Neuronal stem cell (in vitro differentiated cells): Measurements from ENCODE around the gene IRAK1.
A peak's percentile ranks its signal among the peaks of the same experiment; 100 is the strongest.

Source experiments
- DNase-seq: peaks from one replicate; pipeline ENCODE4 v3.0.0-alpha.2; 2013; ENCODE audit warnings: low spot score
- H2AFZ ChIP-seq: one replicate; pipeline ENCODE4 v1.6.1; 2013; ENCODE audit warnings: mild to moderate bottlenecking, low read length, inconsistent platforms
- H2AK5ac ChIP-seq: 2 replicates; pipeline ENCODE4 v1.6.1; 2013; ENCODE audit warnings: low read depth, mild to moderate bottlenecking, inconsistent platforms, low read length, moderate library complexity, mixed read lengths
- H2BK120ac ChIP-seq: 2 replicates; pipeline ENCODE4 v1.6.1; 2013; ENCODE audit warnings: low read depth, mild to moderate bottlenecking, inconsistent platforms, low read length, moderate library complexity, mixed read lengths
- H2BK12ac ChIP-seq: one replicate; pipeline ENCODE4 v1.6.1; 2013; ENCODE audit warnings: low read length, inconsistent platforms
- H2BK15ac ChIP-seq: 2 replicates; pipeline ENCODE4 v1.6.1; 2013; ENCODE audit warnings: mild to moderate bottlenecking, low read length, inconsistent platforms, mixed read lengths
- H2BK5ac ChIP-seq: one replicate; pipeline ENCODE4 v1.6.1; 2013; ENCODE audit warnings: inconsistent platforms, mild to moderate bottlenecking, low read length, moderate library complexity
- H3K14ac ChIP-seq: one replicate; pipeline ENCODE4 v1.6.1; 2013; ENCODE audit warnings: low read length, inconsistent platforms
- H3K18ac ChIP-seq: 2 replicates; pipeline ENCODE4 v1.6.1; 2013; ENCODE audit warnings: low read length, inconsistent platforms
- H3K23ac ChIP-seq: 2 replicates; pipeline ENCODE4 v1.6.1; 2013; ENCODE audit warnings: low read depth, mild to moderate bottlenecking, mixed read lengths, low read length, inconsistent platforms; ENCODE audit not compliant: poor library complexity
- H3K27ac ChIP-seq: replicated peaks from 3 replicates; pipeline ENCODE4 v1.5.1; 2013; ENCODE audit warnings: low read length, inconsistent platforms
- H3K27me3 ChIP-seq, 3 experiments: 2 replicates each; pipeline ENCODE4 v1.6.1; 2013; ENCODE audit warnings: low read length in 3 of 3, mild to moderate bottlenecking in 2 of 3, inconsistent platforms in 1 of 3, low read depth in 1 of 3, mixed read lengths in 1 of 3, moderate library complexity in 1 of 3; ENCODE audit not compliant: control insufficient read depth in 3 of 3, insufficient read depth in 3 of 3
- H3K36me3 ChIP-seq, 2 donors: replicated peaks in 1 of 2; 2 replicates each; pipeline ENCODE4 v1.6.1; 2013; ENCODE audit warnings: low read length in 2 of 2; ENCODE audit not compliant: control insufficient read depth in 2 of 2, insufficient read depth in 2 of 2
- H3K4ac ChIP-seq: 2 replicates; pipeline ENCODE4 v1.6.1; 2013; ENCODE audit warnings: inconsistent platforms, mild to moderate bottlenecking, low read length, moderate library complexity
- H3K4me1 ChIP-seq, 2 donors: 1 replicate in 1 of 2; 2 replicates in 1 of 2; pipeline ENCODE4 v1.6.1; 2013; ENCODE audit warnings: low read length in 2 of 2, low read depth in 1 of 2; ENCODE audit not compliant: control insufficient read depth in 2 of 2, insufficient read depth in 1 of 2
- H3K4me2 ChIP-seq: one replicate; pipeline ENCODE4 v1.6.1; 2013; ENCODE audit warnings: mild to moderate bottlenecking, low read length, inconsistent platforms; ENCODE audit not compliant: insufficient read depth, poor library complexity, severe bottlenecking
- H3K4me3 ChIP-seq, 2 donors: 2 replicates each; pipeline ENCODE4 v1.5.1; 2013; ENCODE audit warnings: low read length in 2 of 2, mild to moderate bottlenecking in 2 of 2, inconsistent platforms in 1 of 2, moderate library complexity in 1 of 2
- H3K79me1 ChIP-seq: one replicate; pipeline ENCODE4 v1.6.1; 2013; ENCODE audit warnings: low read depth, mild to moderate bottlenecking, inconsistent platforms, low read length, moderate library complexity
- H3K9ac ChIP-seq: one replicate; pipeline ENCODE4 v1.6.1; 2013; ENCODE audit warnings: mild to moderate bottlenecking, low read depth, low read length, inconsistent platforms; ENCODE audit not compliant: poor library complexity
- H3K9me3 ChIP-seq, 2 donors: replicated peaks in 1 of 2; 2 replicates each; pipeline versions ENCODE3 to v1.6.1; 2013; ENCODE audit warnings: low read length in 2 of 2, mild to moderate bottlenecking in 2 of 2, inconsistent platforms in 1 of 2, low read depth in 1 of 2, mixed read lengths in 1 of 2, moderate library complexity in 1 of 2; ENCODE audit not compliant: control insufficient read depth in 2 of 2, insufficient read depth in 1 of 2
- H4K8ac ChIP-seq: one replicate; pipeline ENCODE4 v1.6.1; 2013; ENCODE audit warnings: low read depth, mild to moderate bottlenecking, inconsistent platforms, low read length, moderate library complexity
- H4K91ac ChIP-seq: one replicate; pipeline ENCODE4 v1.6.1; 2013; ENCODE audit warnings: low read length, low read depth, mild to moderate bottlenecking, inconsistent platforms; ENCODE audit not compliant: poor library complexity
- WGBS, 2 donors: extraction: QIAGEN DNeasy Blood & Tissue Kit; methylation state at CpG; one replicate each; pipeline ENCODE4 v1.1.7; 2013; ENCODE audit warnings: missing lambda C conversion rate in 2 of 2, mixed read lengths in 1 of 2; ENCODE audit not compliant: insufficient read length in 2 of 2, insufficient replicate concordance in 1 of 2; ENCODE audit errors: extremely low coverage in 2 of 2; 5-methylcytosine and 5-hydroxymethylcytosine counted together

Gene IRAK1

GRCh38 chrX:154016366-154017076, 3.2 kb downstream of the IRAK1 start:
- WGBS, 2 donors = no CpG with 5 or more reads among the region's 24 CpGs
- Histone ChIP-seq H3K9ac (no peak overlapping the region), H2BK12ac (no peak overlapping the region)

GRCh38 chrX:154015581-154016264, 4.0 kb downstream of the IRAK1 start:
- WGBS, 2 donors = no CpG with 5 or more reads among the region's 16 CpGs
- Histone ChIP-seq H3K23ac (no peak overlapping the region), H4K8ac (no peak overlapping the region), H2BK5ac (no peak overlapping the region), H3K4me3 (no peak overlapping the region), H2AFZ (no peak overlapping the region), H3K36me3 (peaks cover 2 to 54% of the 10 kb centered on the region in 2 donors), H3K9me3 (no peaks in the 10 kb centered on the region), H2BK12ac (no peak overlapping the region), H3K14ac (no peak overlapping the region), H3K27me3 (peaks cover 0 to 22% (median 0%) of the 10 kb centered on the region in 3 experiments), H3K27ac (no peak overlapping the region), H2AK5ac (no peak overlapping the region), H2BK120ac (no peak overlapping the region), H3K4ac (no peak overlapping the region), H3K79me1 (peaks cover 9% of the 10 kb centered on the region), H3K4me1 (peaks cover under 1 to 5% of the 10 kb centered on the region in 2 donors), H3K18ac (no peak overlapping the region), H3K9ac (peak overlapping the region; percentile 44), H3K4me2 (no peak overlapping the region), H2BK15ac (no peak overlapping the region), H4K91ac (no peak overlapping the region)
- DNase-seq = no peak

More at GRCh38 chrX:154016366-154017076, 3.2 kb downstream of the IRAK1 start:
- Histone ChIP-seq H2BK5ac (no peak overlapping the region), H3K4me3 (no peak overlapping the region), H3K9me3 (no peaks in the 10 kb centered on the region), H3K4me1 (peaks cover 4 to 9% of the 10 kb centered on the region in 2 donors), H3K79me1 (peaks cover 9% of the 10 kb centered on the region), H4K91ac (no peak overlapping the region), H3K36me3 (peaks cover 2 to 51% of the 10 kb centered on the region in 2 donors), H3K27ac (no peak overlapping the region), H3K4me2 (no peak overlapping the region), H2BK120ac (no peak overlapping the region), H3K23ac (no peak overlapping the region), H2AFZ (no peak overlapping the region), H4K8ac (no peak overlapping the region), H2AK5ac (no peak overlapping the region), H3K27me3 (peaks cover 0 to 24% (median 0%) of the 10 kb centered on the region in 3 experiments), H3K4ac (no peak overlapping the region), H3K14ac (no peak overlapping the region), H3K18ac (no peak overlapping the region), H2BK15ac (no peak overlapping the region)
- DNase-seq = no peak

DNA sequence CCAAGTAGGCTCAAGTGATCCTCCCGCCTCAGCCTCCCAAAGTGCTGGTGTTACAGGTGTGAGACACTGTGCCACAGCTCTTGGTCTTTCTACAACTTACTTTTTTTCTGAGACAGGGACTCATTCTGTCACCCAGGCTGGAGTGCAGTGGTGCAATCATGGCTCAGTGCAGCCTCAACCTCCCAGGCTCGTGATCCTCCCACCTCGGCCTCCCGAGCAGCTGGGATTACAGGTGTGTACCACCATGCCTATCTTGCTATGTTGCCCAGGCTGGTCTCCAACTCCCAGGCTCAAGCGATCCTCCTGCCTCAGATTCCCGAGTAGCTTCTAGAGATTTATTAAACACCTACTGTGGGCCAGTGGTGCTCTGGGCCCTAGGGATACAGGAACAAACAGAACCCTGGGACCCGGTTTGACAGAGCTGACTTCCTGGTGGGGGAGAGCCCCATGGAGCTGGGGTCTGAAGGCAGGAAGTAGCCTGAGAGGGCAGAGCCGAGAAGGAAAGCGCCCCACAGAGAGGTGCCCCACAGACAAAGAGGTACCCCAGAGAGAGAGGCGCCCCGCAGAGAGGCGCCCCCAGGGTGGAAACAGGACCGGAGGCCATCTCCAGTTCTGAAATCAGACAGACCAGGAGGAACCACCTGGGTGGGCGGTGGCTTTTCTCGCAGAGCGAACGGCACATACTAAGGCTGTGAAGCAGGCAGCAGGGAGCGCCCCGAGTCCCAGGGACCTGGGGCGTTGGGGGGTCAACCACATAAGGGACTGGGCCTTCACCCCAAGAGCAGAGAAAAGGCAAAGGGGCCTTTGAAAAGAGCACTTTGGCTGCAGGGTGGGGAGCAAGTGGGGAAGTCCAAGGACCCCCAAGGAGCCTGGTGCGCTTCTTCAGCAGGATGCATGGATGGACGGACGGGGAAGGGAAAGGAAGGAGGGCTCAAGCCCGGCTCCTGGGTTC, 5.0 kb downstream of the IRAK1 start:
- H4K91ac ChIP-seq = no peak overlapping the region
- DNase-seq = no peak
- H2AFZ ChIP-seq = no peak overlapping the region
- H2BK12ac ChIP-seq = no peak overlapping the region
- H3K4me3 ChIP-seq = no peak overlapping the region
- H2BK15ac ChIP-seq = no peak overlapping the region
- H3K18ac ChIP-seq = no peak overlapping the region
- H2BK120ac ChIP-seq = no peak overlapping the region
- no peaks in the 10 kb centered on the region for H3K9me3 ChIP-seq
- no peak overlapping the region for H3K14ac ChIP-seq
- peaks cover 9% of the 10 kb centered on the region for H3K79me1 ChIP-seq
- H4K8ac ChIP-seq = no peak overlapping the region
- H3K27ac ChIP-seq = no peak overlapping the region
- H3K4me2 ChIP-seq = no peak overlapping the region
- H3K4ac ChIP-seq = no peak overlapping the region
- H3K27me3 ChIP-seq = peaks cover 0 to 26% (median 0%) of the 10 kb centered on the region in 3 experiments
- no peaks in the 10 kb centered on the region for H3K4me1 ChIP-seq
- H2AK5ac ChIP-seq = no peak overlapping the region
- H2BK5ac ChIP-seq = no peak overlapping the region
- no peak overlapping the region for H3K23ac ChIP-seq
- no peak overlapping the region for H3K9ac ChIP-seq
- H3K36me3 ChIP-seq = peaks cover 4 to 61% of the 10 kb centered on the region in 2 donors
- no CpG with 5 or more reads among the region's 24 CpGs for WGBS, 2 donors
